IMR-90 (cell line): Measurements from ENCODE around the gene RAD51AP1.

Experiments used
- BHLHE40 ChIP-seq: fragments of 150-350 bp; IDR thresholded peaks from 2 replicates; pipeline ENCODE4 v1.6.1; 2016; ENCODE audit warnings: mild to moderate bottlenecking, low read depth, low read length
- MAZ ChIP-seq: IDR thresholded peaks from 2 replicates; pipeline ENCODE4 v1.6.1; 2012; ENCODE audit warnings: low read depth, mild to moderate bottlenecking, low read length, improper control_type of control experiment, moderate library complexity, borderline replicate concordance
- MXI1 ChIP-seq: IDR thresholded peaks from 2 replicates; pipeline ENCODE4 v1.6.1; 2012; ENCODE audit warnings: low read depth, mild to moderate bottlenecking, low read length, moderate library complexity, borderline replicate concordance
- POLR2A ChIP-seq: IDR thresholded peaks from 2 replicates; pipeline ENCODE4 v1.6.1; 2012; ENCODE audit warnings: mild to moderate bottlenecking, low read depth, low read length
- RAD21 ChIP-seq: IDR thresholded peaks from 2 replicates; pipeline ENCODE4 v1.6.1; 2012; ENCODE audit warnings: low read length, improper control_type of control experiment
- TF ChIP-seq, protein P1 (sequence below): conservative IDR thresholded peaks from 2 replicates; pipeline ENCODE4 v1.5.1; 2012; ENCODE audit warnings: mild to moderate bottlenecking, low read depth, low read length, improper control_type of control experiment

DNA sequence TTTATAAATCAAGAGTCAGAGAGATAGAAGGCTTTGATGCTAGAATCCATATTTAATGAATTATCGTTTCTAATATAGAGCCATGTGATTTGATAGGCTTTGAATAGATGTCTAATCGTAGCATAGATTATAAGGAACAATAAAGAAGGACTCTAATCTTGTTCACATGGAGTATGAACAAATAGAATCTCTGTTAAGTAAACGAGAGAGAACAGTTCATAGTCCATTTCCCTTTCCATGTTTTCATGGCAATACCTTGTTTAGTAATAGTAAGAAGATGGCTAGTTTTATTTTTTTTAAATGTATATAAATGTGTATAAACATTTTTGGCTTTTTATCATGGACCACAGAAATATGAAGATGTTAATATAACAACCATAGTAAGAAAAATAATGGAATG is 32.3 kb upstream of the RAD51AP1 start:
- TF ChIP-seq, protein P1, sequence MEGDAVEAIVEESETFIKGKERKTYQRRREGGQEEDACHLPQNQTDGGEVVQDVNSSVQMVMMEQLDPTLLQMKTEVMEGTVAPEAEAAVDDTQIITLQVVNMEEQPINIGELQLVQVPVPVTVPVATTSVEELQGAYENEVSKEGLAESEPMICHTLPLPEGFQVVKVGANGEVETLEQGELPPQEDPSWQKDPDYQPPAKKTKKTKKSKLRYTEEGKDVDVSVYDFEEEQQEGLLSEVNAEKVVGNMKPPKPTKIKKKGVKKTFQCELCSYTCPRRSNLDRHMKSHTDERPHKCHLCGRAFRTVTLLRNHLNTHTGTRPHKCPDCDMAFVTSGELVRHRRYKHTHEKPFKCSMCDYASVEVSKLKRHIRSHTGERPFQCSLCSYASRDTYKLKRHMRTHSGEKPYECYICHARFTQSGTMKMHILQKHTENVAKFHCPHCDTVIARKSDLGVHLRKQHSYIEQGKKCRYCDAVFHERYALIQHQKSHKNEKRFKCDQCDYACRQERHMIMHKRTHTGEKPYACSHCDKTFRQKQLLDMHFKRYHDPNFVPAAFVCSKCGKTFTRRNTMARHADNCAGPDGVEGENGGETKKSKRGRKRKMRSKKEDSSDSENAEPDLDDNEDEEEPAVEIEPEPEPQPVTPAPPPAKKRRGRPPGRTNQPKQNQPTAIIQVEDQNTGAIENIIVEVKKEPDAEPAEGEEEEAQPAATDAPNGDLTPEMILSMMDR: no peak
- no peak for TF ChIP-seq POLR2A
- TF ChIP-seq MXI1: no peak
- no peak for TF ChIP-seq RAD21
- TF ChIP-seq MAZ: no peak
- TF ChIP-seq BHLHE40: no peak
